HG02970 (cell line): ENCODE measurements around the gene MGRN1.

Experiments used
- ATAC-seq: cut with Tn5 transposase; IDR thresholded peaks from one replicate; pipeline ENCODE4 v1.9.1; 2021; ENCODE audit warnings: mild to moderate bottlenecking, moderate library complexity, moderate number of reproducible peaks; ENCODE audit not compliant: unreplicated experiment, low FRiP score

The MGRN1 gene

GRCh38 chr16:4694642-4695451 lies 70.2 kb downstream of the MGRN1 start:
- no peak for ATAC-seq

DNA sequence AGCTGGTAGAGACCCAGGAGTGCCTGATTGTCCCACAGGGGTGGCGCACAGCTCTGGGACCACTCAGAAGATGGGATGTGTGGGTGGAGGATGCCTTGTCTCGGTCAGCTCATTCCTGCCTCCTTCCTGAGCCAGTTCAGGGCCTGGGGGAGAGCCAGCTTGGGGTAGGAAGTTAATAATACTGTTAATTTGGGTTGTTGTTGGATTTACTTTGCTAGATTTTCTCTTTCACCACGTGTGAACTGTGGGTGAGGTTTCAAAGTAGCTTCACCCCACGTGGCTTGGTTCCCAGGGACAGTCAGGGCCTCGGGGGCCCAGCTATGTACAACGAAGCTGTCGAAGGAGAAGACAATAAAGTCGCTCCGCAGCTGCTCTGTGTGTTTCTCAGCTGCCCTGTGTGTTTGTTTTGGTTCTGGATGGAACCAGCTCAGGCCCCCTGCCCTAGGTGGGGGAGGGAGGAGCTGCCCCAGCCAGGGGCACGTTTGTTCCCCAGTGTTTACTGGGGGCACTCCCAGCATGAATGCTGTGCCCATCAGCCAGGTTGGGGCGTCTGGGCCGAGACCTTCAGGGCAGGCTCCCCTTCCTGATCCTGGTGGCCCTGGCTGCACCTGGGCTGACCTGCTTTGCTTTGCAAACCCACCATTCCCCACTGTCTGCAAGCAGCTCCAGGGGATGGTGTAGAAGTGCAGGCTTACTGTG lies 71.0 kb downstream of the MGRN1 start:
- no peak for ATAC-seq

- ATAC-seq, result no peak
Observed at GRCh38 chr16:4696172-4696904, 71.7 kb downstream of the MGRN1 start.

DNA sequence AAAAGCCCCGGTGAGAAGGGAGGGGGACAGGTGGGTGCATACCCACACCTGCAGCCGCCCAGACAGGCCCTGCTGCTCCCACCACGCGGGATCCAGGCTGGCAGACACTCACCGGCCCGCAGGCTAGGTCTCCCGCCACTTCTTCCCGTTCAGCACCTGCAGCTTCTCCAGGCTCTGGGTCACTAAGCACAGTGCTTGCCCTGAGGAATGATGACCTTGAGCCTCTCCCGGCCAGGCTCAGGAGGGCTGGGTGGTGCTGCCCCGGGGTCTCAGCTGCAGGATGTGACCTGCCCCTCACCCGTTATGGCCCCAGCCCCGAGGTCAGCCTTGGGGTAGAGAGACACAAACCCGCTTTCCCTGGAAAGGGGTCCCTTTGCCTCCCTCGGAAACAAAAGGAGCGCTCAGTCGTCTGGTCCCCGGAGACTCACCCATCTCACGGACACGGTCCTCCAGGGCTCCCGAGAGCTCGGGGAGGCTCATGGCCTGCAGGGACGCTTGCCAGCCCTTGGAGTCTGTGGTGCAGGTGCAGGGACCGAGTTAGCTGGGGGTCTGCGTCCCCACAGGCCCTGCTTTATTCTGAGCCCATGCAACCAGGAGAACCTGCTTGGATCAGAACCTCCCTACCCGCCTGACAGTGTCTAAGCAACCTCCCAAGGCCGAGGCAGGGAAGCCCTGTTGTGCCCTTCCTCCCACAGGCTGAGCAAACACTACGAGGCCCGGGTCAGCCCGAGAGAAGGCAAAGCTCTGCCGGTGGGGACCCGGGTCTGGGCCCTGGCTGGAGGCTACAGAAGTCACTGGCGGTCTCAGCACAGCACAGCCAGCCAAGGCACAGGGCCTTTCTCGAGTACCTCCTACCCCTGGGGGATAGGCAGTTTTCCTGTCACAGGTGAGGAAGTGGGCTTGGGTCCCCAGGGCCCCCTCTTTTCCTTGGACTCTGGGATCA lies 72.5 kb downstream of the MGRN1 start:
- no peak for ATAC-seq

DNA sequence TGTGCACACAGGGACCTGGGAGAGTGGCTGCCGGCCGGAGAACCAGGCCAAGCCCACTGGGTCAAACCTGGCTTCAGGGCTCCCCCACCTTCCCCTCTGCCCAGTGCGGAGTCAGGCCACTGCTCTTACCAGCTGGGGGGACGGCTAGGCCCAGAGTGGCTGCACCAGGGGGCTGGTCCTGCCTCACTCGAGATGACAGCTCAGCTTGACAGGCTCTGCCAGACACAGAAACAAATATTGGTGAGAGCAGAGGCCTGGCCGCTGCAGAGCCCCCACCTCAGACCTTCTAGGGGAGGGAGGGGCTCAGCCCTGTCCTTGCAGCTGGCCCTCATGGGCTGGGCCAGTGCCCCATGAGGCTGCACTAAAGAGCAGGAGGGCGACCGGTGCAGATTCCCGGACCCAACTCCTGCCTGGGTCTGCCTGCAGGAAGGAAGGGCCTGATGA lies 73.2 kb downstream of the MGRN1 start:
- ATAC-seq, result no peak

DNA sequence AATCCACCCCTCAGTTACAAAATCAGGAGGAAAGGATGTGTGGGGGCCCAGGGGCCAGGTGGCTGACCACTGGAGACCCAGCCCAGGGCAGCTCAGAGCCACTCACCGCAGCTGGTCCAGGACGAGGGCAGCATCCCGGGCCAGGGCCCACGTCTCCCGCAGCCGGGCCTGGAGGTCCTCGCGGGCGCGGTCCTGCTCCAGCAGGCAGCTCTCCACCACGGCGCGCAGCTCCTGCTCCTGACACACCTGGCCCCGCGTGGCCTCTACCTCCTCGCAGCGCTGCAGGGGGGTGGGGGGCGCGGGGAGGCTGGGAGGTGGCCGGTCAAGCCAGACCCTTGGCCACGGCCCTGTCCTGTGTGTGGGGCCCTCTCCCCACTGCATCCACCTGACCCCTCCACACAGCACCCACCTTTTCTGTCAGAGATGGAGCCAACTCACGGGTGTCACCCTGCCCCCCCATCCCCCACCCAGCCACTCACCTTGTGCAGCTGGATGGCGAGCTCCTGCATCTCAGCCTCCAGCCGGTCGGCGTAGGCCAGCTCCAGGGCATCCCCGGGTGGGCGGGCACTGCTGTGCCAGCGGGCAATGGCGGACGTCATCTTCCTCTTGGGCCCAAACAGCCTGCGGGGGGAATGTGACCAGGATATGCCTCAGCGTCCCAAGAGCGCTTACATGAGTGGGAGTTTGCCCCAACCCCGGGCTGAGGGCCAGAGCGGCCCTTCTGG lies 73.9 kb downstream of the MGRN1 start:
- ATAC-seq, result no peak

GRCh38 chr16:4699046-4699556 lies 74.5 kb downstream of the MGRN1 start:
- no peak for ATAC-seq

- no peak for ATAC-seq
Observed at GRCh38 chr16:4700380-4700996, 75.9 kb downstream of the MGRN1 start.

DNA sequence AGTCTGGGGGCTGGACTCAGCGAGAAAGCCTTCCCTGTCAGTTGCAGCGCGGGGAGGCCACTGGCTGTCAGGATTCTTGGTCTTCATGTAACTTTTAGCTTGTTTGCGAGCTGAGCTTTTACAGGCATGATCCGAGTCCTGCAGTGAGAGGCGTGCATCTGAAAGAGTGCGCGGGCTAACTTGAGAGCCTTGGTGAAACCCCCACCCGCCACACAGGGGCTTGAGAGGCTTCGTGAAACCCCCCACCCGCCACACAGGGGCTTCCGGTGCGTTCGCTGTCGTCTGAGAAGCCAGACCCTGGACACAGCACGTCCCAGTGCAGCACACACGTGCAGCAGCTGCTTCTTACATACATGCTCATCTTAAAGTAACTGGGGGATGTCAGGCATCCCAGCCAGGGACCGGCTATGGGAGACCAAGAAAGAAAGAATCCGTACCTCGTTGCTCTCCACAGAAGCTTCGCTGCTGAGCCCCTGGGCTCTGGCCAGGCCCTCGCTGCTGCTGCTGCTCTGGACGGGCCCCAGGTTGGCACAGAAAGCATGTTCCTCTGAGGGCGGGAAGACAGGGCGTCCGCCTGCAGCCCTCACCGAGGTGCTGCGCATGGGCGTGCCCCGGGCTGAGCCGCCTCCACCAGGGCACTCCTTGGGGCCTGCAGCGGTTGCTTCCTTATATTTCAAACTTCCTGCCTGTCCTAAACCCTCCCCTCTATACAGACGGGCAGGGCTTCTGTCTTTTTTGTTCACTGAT lies 76.5 kb downstream of the MGRN1 start:
- no peak for ATAC-seq

GRCh38 chr16:4701791-4702465 lies 77.3 kb downstream of the MGRN1 start:
- ATAC-seq, result no peak

GRCh38 chr16:4702466-4702808 lies 77.8 kb downstream of the MGRN1 start:
- ATAC-seq, result no peak

DNA sequence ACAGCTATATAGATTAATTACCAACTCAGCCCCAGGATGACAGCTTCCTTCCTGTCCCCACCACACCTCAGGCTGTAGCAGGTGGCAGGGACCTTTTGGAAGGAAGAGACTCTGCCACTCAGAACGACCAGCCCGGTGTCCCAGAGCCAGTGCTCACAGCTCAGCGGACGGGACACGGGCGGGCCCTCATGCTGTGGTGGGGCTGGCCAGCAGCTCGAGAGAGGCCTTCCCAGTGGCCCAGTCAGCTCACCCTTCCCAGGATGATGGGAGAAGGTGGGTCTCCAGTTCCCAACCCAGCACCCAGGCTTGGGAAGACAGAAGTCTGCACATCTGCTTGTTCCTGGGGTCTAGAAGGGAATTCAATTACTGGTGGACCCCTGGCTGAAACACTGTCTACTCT lies 79.3 kb downstream of the MGRN1 start:
- ATAC-seq, result no peak

GRCh38 chr16:4704491-4704890 lies 79.9 kb downstream of the MGRN1 start:
- ATAC-seq, result no peak

- ATAC-seq, result no peak
Observed at GRCh38 chr16:4704913-4705312, 80.3 kb downstream of the MGRN1 start.

DNA sequence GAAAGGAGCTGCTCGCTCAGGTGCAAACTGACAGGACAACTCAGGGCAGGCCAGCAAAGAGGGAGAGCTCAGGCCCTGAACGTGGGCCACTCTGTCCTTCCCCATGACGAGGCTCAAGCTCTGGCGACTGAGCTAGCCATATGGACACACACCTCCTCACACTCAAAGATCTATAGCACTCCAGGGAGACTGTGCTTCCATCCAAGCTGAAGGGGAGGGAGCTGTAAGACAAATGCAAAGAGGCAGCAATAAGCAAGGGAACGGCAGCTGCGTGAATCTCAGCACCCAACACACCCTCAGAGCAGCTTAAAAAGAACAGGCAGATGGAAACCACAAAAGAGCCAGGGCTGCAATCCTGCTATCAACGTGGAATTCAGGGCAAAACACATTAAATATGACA lies 82.2 kb downstream of the MGRN1 start:
- ATAC-seq, result no peak

GRCh38 chr16:4709481-4709880 lies 84.9 kb downstream of the MGRN1 start:
- ATAC-seq, result no peak

GRCh38 chr16:4713663-4714501 lies 89.3 kb downstream of the MGRN1 start:
- no peak for ATAC-seq
